ENCODE results near the gene TMEM59L. TPM values are rescaled to one million over a fixed set of nuclear protein-coding genes. Genes with fewer than 3 reads are reported as not detected.

Gene TMEM59L
- total RNA-seq, 6 experiments from 2014 or later, result 0.31 to 0.43 TPM; not detected in 4

- ATAC-seq (peak; percentile 47 to 59 (median 54)), DNase-seq (no peak)
- intact Hi-C loops (cut with DNase I), result no loop called here
- Histone ChIP-seq H3K27me3 (no peaks in the 10 kb centered on the region), H3K9me3 (no peaks in the 10 kb centered on the region), H3K36me3 (no peaks in the 10 kb centered on the region), H3K4me3 (no peak overlapping the region), H3K27ac (peak overlapping the region in 2 of 3 donors; percentile 38 to 40), H3K4me1 (no peaks in the 10 kb centered on the region)
- WGBS (ENCODE audit: insufficient coverage, low coverage, low lambda C conversion rate, missing lambda C conversion rate), result no CpG with 5 or more reads among the region's 34 CpGs
- TF ChIP-seq CTCF (IDR thresholded peaks at IDR 0.05), result no peak
- TF ChIP-seq POLR2A (IDR thresholded peaks at IDR 0.05), result no peak
Measured at GRCh38 chr19:18650468-18651041, 37.9 kb downstream of the TMEM59L start.

- intact Hi-C loops (cut with DNase I), result no loop called here
- DNase-seq (no peak), ATAC-seq (no peak)
- Histone ChIP-seq H3K27me3 (no peaks in the 10 kb centered on the region), H3K36me3 (no peaks in the 10 kb centered on the region), H3K27ac (no peak overlapping the region), H3K4me3 (no peak overlapping the region), H3K4me1 (no peaks in the 10 kb centered on the region), H3K9me3 (no peaks in the 10 kb centered on the region)
- WGBS (ENCODE audit: insufficient coverage, low coverage, low lambda C conversion rate, missing lambda C conversion rate), result no CpG with 5 or more reads among the region's 1 CpG
- TF ChIP-seq CTCF (IDR thresholded peaks at IDR 0.05) (no peak), POLR2A (IDR thresholded peaks at IDR 0.05) (no peak)
Measured at GRCh38 chr19:18651300-18651699, 38.6 kb downstream of the TMEM59L start.

GRCh38 chr19:18651733-18652132, 39.1 kb downstream of the TMEM59L start:
- WGBS (ENCODE audit: insufficient coverage, low coverage, low lambda C conversion rate, missing lambda C conversion rate), result no CpG with 5 or more reads among the region's 6 CpGs
- ATAC-seq (no peak), DNase-seq (no peak)
- H3K27me3 ChIP-seq, result no peaks in the 10 kb centered on the region
- H3K4me3 ChIP-seq, result no peak overlapping the region
- H3K9me3 ChIP-seq, result no peaks in the 10 kb centered on the region
- H3K27ac ChIP-seq, result no peak overlapping the region
- no peak for TF ChIP-seq POLR2A (IDR thresholded peaks at IDR 0.05)
- no peak for TF ChIP-seq CTCF (IDR thresholded peaks at IDR 0.05)
- H3K4me1 ChIP-seq, result no peaks in the 10 kb centered on the region
- H3K36me3 ChIP-seq, result no peaks in the 10 kb centered on the region
- intact Hi-C loops (cut with DNase I), result no loop called here

GRCh38 chr19:18653853-18654252, 41.2 kb downstream of the TMEM59L start:
- H3K27ac ChIP-seq, result no peak overlapping the region
- no peak for ATAC-seq

More at GRCh38 chr19:18653853-18654252, 41.2 kb downstream of the TMEM59L start:
- H3K9me3 ChIP-seq, result no peaks in the 10 kb centered on the region
- H3K36me3 ChIP-seq, result no peaks in the 10 kb centered on the region
- 93% methylated on average over 1 of the region's 1 CpG for WGBS (ENCODE audit: insufficient coverage, low coverage, low lambda C conversion rate, missing lambda C conversion rate)
- H3K4me1 ChIP-seq, result no peaks in the 10 kb centered on the region
- H3K4me3 ChIP-seq, result no peak overlapping the region
- no peaks in the 10 kb centered on the region for H3K27me3 ChIP-seq
- intact Hi-C loops (cut with DNase I), result no loop called here
- TF ChIP-seq POLR2A (IDR thresholded peaks at IDR 0.05) (no peak), CTCF (IDR thresholded peaks at IDR 0.05) (no peak)
- DNase-seq, result no peak
